Measurements from ENCODE around the gene DBF4B.

- TF ChIP-seq CTCF (IDR thresholded peaks at IDR 0.05) (no peak), POLR2A (IDR thresholded peaks at IDR 0.05) (no peak)
These were observed 45.4 kb upstream of the DBF4B start for GRCh38 chr17:44663095-44663494.

All from tibial nerve (tissue), 3 donors.